SK-N-MC (cell line): ENCODE results near the gene RTKN2.

Experiments used
- EZH2 ChIP-seq: fragments of 200-600 bp; sonication (generic); IDR thresholded peaks from one replicate; pipeline ENCODE4 v1.6.1; 2017; ENCODE audit warnings: antibody characterized with exemption
- FOXP2 ChIP-seq: optimal IDR thresholded peaks from 2 replicates; pipeline ENCODE3; 2011; ENCODE audit warnings: mild to moderate bottlenecking, moderate library complexity; ENCODE audit not compliant: insufficient read depth; ENCODE audit errors: extremely low read length, control extremely low read depth
- POLR2AphosphoS5 ChIP-seq: IDR thresholded peaks from 2 replicates; pipeline ENCODE4 v1.6.1; 2012; ENCODE audit warnings: mild to moderate bottlenecking, low read depth, low read length, borderline replicate concordance

GRCh38 chr10:62307635-62308034 is 39.0 kb upstream of the RTKN2 start:
- TF ChIP-seq EZH2 (no peak), POLR2AphosphoS5 (no peak), FOXP2 (no peak)
